Smooth muscle cell of the brain vasculature (primary cell): ENCODE results near the gene TNNT2.

Experiments
- DNase-seq: peaks from one replicate; pipeline ENCODE4 v3.0.0-alpha.2; 2012; ENCODE audit warnings: low read depth, low spot score

Gene TNNT2

DNA sequence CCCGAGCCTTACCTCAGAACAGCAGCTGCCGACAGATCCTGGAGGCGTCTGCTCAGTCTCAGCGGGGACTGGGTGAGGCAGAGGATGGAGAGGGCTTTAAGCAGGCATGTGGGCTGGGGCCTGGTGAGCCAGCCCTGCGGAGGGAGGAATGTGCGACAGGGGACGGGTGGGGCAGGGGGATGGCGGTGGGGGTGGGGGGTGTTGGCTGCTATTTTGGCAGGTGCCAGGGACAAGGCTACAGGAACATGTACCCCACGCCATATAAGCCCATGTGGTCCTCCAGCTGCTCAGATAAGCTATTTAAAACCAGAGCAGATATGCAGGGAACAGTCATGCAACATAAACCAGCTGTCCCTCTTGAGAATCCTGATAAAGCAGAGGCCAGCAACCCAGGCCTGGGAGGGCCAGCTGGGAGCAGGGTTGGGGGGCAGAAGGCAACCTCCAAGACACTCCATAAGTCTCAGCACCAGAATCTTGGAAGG, at the start of gene TNNT2:
Gene TNNT2, minus strand, starts transcription at position 70 of the 482 bp plus-strand sequence. CDS start 4,426 bp downstream, outside the sequence.
- DNase-seq: no peak

GRCh38 chr1:201426479-201427310, 49.2 kb upstream of the TNNT2 start:
- no peak for DNase-seq

GRCh38 chr1:201424146-201424545, 46.7 kb upstream of the TNNT2 start:
- no peak for DNase-seq

- DNase-seq: no peak
These were observed 46.2 kb upstream of the TNNT2 start for GRCh38 chr1:201423655-201424054.

DNA sequence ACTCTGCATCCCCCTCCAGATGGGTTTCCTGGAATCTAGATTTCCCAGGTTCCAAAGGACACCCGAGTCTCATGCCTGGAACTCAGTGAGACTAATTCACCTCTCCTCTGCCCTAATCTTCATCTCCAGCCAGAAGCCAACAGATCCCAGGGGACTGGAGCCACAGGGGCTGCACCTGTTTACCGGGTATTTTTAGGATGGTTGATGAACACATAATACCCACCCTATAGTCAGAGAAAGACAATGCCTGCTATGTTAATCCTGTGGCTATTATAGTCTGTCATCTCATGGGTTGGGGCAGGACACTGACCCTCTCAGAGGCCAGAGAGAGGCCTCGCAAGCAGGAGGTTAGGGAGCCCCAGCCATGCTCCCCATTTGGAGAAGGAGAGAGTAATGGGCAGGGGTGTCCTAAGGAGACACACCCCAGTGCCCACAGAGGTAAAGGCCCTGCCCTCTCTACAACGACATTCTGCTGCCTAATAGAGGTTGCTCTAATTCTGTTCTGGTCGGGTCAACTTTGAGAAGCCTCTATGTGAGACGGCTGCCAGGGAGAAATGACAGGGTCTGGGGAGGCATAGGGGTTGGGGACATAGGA, 45.1 kb upstream of the TNNT2 start:
- DNase-seq: no peak

DNA sequence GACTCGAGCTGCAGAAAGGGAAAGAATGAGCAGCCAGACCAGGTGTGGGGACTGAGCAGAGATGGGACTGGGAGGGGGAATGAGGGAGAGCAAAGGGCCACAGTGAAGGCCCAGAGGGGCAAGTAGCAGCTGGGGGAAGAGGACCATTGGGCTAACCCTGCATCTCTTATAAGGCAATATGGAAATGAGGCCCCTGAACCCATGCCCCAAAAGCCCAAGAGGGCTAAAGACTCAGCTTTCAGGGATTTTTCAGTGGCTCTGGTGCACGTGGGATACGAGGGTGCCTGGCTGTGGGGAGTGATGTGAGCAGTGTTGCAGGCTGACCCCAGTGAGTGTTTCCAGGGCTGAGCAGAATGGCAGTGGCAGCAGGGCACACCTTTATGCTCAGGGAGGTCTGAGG, 44.5 kb upstream of the TNNT2 start:
- DNase-seq: no peak

GRCh38 chr1:201421041-201421440, 43.6 kb upstream of the TNNT2 start:
- DNase-seq: no peak

DNA sequence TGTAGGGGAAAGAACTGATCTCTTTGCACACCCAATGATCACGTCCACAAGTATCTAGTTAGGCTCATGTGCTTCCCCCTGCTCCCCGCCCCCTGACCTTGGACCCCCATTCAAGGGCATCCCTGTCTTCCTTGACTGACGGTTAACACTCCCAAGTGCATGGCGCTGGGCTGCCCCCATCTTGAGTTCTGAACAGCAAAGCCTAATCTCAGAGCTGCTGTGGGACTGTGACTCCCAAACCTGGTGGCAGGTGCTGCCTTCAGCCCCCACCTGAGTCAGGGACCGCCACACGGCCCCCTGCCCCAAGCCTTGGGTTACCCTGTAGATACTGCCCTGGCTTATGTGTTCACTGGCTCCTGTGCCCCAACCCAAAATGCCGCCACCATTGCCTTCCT, 43.1 kb upstream of the TNNT2 start:
- DNase-seq: no peak

DNA sequence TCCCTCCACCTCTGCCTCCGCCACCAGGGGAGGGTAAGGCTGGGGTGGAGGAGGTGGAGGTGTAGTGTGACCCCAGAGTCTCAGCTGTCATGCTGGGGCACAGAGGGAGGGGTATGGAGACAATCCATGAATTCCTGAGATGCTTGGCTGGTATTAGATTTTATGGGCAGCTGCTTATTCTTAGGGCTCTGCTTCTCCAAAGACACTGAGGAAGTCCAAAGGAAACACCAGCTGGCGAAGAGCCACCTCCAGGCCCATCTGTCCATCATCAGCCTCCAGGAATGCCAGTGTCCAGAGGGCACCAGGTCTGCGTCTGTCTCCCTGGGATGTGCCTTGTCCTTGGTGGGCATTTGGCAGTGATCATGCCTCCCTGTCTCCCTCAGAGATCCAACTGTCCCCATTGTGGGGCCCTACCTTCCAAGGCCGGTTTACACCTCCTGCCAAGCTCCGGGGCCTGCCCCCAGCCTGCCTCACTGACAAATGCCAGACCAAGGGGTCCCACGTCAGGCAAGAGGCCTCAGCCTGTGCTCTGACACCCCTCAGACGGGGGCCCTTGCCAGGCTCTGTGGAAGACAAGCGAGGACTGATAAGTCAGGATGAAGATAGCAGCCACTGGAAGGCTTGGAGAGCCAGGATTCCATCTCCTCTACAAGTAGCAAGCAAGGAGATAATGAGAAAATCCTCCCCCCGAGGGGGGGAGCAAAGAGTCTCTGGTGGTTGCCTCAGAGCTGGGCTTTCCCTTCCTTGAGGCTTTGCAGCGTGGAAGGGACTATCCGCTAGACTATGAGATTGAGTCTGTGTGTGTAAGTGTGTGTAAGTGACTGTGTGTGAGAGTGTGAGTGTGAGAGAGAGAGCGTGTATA, 42.5 kb upstream of the TNNT2 start:
- no peak for DNase-seq

GRCh38 chr1:201419256-201419655, 41.8 kb upstream of the TNNT2 start:
- no peak for DNase-seq

DNA sequence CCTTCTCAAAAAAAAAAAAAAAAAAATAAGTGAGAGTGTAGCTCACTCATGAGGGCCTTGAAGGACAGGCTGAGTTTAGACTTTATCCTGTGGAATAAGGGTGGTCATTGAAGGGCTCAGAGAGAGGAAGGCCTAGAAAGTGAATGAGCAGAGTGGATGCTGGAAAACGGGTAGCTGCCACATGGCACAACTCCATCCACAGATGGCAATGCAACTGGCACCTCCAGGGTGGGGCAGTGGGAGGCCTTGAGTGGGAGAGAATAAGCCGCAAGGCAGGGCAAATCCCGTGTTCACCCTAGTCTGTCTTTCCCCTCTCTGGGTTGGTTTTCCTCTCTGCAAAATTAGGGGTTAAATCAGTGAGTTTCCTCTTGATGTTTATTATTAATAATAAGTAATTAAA, 41.0 kb upstream of the TNNT2 start:
- no peak for DNase-seq

GRCh38 chr1:201414051-201414738, 36.7 kb upstream of the TNNT2 start:
- no peak for DNase-seq

DNA sequence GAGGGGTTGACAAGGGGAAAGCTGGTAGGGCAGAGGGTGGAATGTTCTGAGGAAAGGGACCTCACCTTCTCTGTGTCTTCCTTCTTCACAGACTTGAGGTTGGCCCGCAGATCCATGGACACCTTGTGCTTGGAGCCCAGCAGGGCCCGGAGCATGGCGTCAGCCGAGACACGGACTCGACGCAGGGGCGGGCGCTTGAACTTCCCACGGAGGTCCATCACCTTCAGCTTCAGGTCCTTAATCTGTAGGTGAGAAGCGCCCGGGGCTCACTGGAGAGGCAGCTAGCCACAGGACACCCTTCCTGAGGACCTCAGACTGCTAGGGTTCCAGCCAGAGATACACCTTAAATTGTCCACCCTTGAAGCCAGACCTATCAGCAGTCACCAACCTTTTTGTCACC, 33.8 kb upstream of the TNNT2 start:
- no peak for DNase-seq

DNA sequence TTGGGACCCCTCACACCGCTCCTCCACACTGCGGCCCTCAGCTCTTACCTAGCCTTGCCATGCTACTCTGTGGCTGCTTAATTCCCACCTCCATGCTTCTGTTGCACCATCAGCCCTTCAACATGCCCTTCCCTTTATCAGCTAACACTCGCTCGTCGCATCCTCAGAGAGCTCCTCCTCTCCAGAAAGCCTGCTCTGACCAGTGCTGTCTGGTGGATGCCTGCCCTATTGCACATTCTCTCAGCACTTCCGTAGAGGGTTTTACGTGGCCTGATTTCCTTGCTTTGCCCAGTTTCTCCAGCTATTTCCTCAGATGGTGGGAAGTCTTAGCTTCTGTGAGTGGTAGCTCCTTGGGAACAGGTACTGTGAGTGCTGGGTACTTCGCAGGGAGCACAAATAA, 32.0 kb upstream of the TNNT2 start:
- no peak for DNase-seq

DNA sequence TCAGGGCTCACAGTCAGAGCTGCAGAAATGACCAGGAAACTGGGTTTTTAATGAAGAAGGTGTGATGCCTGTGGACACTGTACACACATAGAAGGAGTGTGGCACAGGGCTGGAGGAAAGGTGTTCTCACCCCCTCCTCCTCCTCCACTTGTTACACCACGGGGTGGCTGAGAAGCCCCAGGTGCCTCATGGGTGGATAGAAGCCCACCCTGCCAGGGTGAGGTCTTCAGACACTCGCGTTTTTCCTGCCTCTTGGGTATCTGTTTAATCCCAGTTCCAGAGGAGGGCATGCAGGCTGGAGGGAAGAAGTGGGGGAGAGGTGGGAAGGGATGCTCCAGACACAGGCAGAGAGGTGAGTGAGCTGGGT, 31.3 kb upstream of the TNNT2 start:
- DNase-seq: no peak

DNA sequence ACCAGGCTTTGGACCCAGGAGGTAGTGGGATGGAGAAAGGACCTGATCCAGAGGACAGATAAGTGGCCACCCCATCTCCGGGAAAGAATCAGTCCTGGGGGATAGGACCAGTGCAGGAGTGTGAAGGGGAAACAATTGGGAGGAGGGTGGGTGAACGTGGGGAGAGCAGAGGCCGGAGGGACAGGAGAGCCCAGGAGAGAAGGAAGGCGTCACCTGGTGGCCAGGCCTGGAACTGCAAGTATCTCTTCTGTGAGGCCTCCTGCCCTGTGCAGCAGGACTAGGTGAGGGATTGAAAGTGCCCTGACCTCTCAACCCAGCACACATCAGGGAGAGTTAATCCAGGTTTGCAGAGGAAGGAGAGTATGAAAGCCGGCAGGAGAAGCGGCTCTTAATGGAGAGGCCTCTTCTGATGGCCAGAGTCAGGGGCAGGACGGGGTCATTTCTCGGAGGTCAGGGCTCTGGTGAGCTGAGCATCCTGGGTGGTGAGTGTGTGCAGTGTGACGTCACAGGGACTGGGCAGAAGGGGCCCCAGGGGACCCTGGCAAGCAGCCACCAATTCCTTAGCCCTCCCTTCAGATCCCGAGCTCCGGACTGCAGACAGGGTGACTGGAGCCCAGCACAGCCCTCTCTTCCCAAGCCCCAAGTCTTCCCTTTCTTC, 30.8 kb upstream of the TNNT2 start:
- peak; percentile 18 for DNase-seq

DNA sequence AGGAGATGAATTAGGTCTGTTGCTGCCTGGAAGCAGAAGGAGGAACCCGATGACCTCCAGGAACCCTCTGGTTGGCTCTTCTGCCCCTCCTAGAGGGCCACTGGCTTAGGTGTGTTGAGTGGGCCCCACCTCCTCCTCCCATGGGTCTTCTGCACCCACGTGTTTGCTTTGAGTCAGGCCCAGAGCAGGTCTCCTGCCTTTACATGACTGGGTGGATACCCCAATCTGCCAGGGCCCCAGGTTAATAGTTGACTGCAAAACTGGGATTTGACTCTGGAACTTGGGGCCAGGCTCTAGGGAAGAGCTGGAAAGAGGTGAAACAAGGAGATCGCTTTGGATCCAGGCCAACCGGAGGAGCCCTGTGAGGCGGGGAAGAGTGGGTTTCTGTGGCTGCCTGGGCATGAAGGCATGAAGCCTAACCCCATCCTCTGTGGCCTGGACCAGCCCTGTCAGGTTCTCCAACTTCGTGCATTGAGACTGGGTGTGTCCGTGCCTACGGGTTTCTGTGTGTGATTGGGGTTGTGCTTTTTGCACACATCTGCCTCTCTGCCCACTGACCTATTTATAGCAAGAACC, 29.4 kb upstream of the TNNT2 start:
- DNase-seq: no peak

DNA sequence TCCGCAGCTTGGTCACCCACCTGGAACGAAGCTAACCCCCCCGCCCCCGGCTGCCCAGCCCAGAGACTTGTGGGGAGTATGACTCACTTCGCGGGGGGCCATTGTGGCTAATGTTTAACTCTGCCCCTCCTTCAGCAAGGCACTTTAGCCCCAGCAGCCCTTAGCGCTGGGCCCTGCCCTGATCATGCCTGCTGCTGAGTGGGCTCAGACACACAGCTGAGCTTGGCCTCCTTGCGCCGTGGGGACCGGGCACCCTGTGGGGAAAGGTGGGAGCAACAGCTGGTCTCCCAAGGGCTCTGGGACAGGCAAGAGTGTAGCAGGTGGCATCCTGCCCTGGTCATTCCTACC, 28.0 kb upstream of the TNNT2 start:
- no peak for DNase-seq

DNA sequence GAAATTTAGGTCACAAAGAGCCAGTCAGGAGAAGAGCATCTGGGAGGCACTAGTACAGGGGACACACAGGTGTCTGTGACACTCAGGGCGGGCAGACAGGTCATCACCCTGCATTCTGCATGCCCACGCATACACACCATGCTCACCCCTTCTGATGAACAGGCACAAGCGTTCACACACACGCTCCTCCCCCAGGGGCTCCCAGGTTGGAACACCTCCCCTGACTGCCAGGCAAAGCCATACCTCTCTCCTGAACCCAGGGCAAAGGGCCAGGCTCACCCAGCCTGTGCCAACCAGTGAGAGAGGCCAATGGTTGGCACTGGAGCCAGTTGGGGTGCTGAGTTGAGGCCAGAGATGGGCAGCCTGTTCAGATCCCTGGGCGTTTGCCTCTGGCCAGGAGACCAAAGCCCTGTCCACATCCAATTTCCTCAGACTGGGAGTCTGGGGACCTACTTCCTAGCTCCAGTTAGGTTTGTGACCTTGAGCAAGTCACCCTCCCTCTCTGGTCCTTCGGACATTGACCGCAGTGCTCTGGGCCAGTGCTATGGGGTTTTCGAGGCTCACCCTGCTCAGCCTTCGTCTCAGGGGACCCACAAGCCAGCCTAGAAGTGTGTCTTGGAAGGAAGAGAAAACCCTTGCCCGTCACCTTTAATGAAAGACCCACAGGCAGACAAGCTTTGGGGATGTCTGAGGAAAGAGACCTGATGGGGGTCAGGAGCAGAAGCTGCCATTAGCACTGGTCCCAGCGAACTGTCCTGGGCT, 27.4 kb upstream of the TNNT2 start:
- no peak for DNase-seq

DNA sequence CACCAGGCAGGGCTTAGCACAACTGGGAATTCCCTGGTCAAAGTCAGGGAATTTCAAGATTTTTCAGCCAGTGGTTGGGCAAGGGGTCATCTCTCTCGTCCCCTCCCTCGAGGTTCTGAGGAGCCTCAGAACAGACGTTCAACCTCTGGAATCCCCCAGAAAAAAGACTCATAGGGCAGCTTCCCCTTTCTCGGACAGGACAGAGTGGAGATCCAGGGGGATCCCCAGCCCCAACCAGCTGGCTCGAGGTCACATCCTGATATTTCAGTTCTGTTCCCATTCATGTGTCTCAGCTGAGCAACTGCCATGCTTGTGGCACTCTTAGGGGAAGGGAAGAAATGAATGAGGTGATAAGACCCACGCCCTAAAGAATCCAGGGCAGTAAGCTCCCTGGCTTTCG, 26.6 kb upstream of the TNNT2 start:
- DNase-seq: no peak
